Skeletal muscle tissue (tissue), 4 donors: ENCODE measurements around the gene JOSD1. TPM values are rescaled to one million over a fixed set of nuclear protein-coding genes. Genes with fewer than 3 reads are reported as not detected.

Experiments
- H3K27ac ChIP-seq: one replicate; pipeline ENCODE4 v1.7.0; 2013; ENCODE audit warnings: mild to moderate bottlenecking, low read depth, low read length, inconsistent platforms
- H3K27me3 ChIP-seq, 3 donors: one replicate each; pipeline ENCODE4 v1.7.0; 2013; ENCODE audit warnings: low read length in 3 of 3; ENCODE audit not compliant: control insufficient read depth in 3 of 3, insufficient read depth in 3 of 3
- H3K36me3 ChIP-seq, 3 donors: one replicate each; pipeline ENCODE4 v1.7.0; 2013; ENCODE audit warnings: low read length in 3 of 3; ENCODE audit not compliant: control insufficient read depth in 3 of 3, insufficient read depth in 3 of 3
- H3K4me1 ChIP-seq, 3 donors: one replicate each; pipeline ENCODE4 v1.7.0; 2013; ENCODE audit warnings: low read length in 3 of 3, mild to moderate bottlenecking in 3 of 3; ENCODE audit not compliant: control insufficient read depth in 3 of 3, insufficient read depth in 3 of 3
- H3K4me3 ChIP-seq, 3 donors: one replicate each; pipeline ENCODE4 v1.7.0; 2013; ENCODE audit warnings: low read length in 3 of 3
- H3K9ac ChIP-seq, 3 donors: one replicate each; pipeline ENCODE4 v1.7.0; 2013; ENCODE audit warnings: low read length in 3 of 3, mild to moderate bottlenecking in 3 of 3, moderate library complexity in 2 of 3, low read depth in 1 of 3
- H3K9me3 ChIP-seq, 3 donors: one replicate each; pipeline ENCODE4 v1.7.0; 2013; ENCODE audit warnings: low read length in 3 of 3; ENCODE audit not compliant: control insufficient read depth in 3 of 3
- total RNA-seq: library from RNA; depleted of rRNA; stranded (reverse); fragments of >200 nt; gene quantifications from one replicate; pipeline ENCODE4 v1.2.3, GENCODE V29; 2014
- donor health status: Osteomylitis.

The JOSD1 gene
- total RNA-seq: 25.1 TPM

DNA sequence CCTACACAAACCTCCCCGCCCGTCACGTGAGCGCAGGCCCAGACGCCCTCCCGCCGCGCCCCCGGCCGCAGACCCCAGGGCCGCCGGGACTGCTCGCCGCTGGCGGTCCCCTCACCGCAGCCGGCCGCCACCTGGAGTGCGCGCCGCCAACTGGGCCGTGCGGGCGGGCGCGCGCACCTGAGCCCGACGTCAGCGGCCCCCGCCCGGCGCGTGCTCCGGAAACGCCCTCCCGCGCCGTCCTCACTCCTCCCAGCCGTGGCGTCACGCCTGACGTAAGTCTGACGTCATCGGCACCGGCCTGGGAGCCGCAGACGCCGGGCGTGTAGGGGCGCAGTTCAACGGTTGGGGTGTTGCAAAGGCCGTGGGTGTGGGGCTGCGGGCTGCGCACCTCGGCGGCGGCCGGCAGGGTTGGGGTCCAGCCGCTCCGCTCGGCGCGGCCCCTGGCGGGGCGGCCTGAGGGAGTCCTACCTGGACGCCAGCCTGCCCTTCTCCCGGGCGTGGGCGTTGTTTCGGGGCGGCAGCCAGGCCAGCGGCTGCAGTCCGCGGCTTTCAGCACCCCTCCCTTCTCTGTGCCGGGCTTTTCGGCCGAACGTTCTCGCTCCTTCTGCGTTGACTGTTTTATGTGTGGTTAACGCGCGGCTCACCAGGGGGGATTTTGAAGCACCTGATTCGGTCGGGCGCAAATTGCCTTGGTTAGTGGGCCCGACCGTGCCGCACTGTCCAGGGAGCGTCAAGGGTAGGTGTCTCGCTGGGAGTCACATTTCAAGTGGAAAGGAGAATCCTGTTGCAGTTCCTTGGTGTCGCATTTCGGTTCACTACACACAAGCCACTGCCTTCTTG is at the start of gene JOSD1:
Gene JOSD1, minus strand, starts transcription at position 155 of the 840 bp plus-strand sequence. CDS start 956 bp downstream, outside the sequence.
- H3K4me3 ChIP-seq: peak within 1 kb of the TSS; percentile 82 to 92 (median 88)
- H3K9ac ChIP-seq: peak within 1 kb of the TSS; percentile 89 to 97 (median 96)
- no peaks in the 10 kb centered on the region for H3K9me3 ChIP-seq
- peaks cover 32 to 50% (median 49%) of the 10 kb centered on the region in 3 donors for H3K4me1 ChIP-seq
- H3K27ac ChIP-seq: peak within 1 kb of the TSS; percentile 97
- H3K36me3 ChIP-seq: peaks cover 2 to 11% (median 7%) of the 10 kb centered on the region in 3 donors
- no peaks in the 10 kb centered on the region for H3K27me3 ChIP-seq

DNA sequence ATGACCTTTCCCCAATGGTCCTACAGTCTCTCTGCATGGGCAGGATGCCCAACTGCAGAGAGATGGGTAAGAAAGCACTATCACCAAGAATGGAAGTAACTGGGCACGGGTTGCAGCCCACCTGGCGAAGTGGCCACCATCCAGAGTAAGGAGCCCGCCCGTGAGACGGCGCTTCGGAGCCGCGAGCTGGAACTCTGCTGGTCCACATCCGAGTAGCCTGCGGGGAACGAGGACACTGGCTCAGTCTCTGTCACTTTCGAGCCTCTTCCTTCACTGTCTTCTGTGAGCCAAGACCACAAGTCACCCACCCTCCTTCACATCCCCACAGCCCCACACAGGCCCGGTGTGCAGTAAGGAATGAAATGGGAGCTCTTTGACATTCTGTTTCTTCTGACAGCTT is 49.4 kb upstream of the JOSD1 start:
- H3K9me3 ChIP-seq: no peaks in the 10 kb centered on the region
- no peak overlapping the region for H3K4me3 ChIP-seq
- peaks cover 61 to 66% (median 63%) of the 10 kb centered on the region in 3 donors for H3K36me3 ChIP-seq
- H3K27ac ChIP-seq: no peak overlapping the region
- H3K27me3 ChIP-seq: no peaks in the 10 kb centered on the region
- H3K9ac ChIP-seq: peak overlapping the region in 1 of 3 donors; percentile 50
- H3K4me1 ChIP-seq: peaks cover 36 to 47% (median 41%) of the 10 kb centered on the region in 3 donors

DNA sequence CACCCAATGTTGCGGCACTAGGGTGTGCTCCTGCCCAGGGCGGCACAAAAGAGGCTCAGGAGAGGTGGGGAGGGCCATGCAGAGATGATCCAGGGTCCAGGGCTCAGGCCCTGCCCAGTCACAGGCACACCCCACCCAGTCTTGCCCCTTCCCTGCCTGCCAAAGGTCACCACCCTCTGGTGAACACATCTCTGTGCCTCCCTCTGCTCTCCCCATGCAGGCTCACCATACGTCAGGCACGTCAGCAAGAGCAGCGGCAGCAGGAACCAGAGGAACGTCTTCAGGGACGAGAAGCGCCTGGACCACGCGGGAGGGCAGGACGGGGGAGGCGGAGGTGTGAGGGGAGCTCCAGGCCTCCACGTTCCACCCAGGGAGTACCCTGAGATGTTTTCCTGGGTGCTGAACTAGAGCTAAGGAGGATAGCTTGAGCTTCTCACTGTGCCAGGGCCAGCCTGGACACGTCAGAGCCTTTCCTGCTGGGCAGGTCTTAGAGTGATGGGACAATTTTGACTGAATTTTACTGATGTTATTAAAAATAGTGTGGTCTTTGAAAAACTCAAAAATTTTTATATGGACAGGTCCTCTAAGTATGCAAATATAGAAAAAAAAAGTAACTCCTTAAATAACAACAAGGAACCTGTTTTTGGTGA is 47.9 kb upstream of the JOSD1 start:
- peaks cover 73 to 80% (median 74%) of the 10 kb centered on the region in 3 donors for H3K36me3 ChIP-seq
- H3K27me3 ChIP-seq: no peaks in the 10 kb centered on the region
- H3K4me1 ChIP-seq: peaks cover 23 to 32% (median 26%) of the 10 kb centered on the region in 3 donors
- no peak overlapping the region for H3K27ac ChIP-seq
- H3K9ac ChIP-seq: no peak overlapping the region
- no peak overlapping the region for H3K4me3 ChIP-seq
- no peaks in the 10 kb centered on the region for H3K9me3 ChIP-seq

- Histone ChIP-seq H3K27me3 (no peaks in the 10 kb centered on the region), H3K4me1 (peaks cover 6 to 8% (median 8%) of the 10 kb centered on the region in 3 donors), H3K36me3 (peaks cover 86 to 88% (median 87%) of the 10 kb centered on the region in 3 donors), H3K27ac (no peak overlapping the region), H3K9me3 (no peaks in the 10 kb centered on the region), H3K9ac (no peak overlapping the region), H3K4me3 (no peak overlapping the region)
Measured at GRCh38 chr22:38745676-38746460, 45.1 kb upstream of the JOSD1 start.

- Histone ChIP-seq H3K36me3 (peaks cover 86 to 88% (median 87%) of the 10 kb centered on the region in 3 donors), H3K4me3 (no peak overlapping the region), H3K27me3 (no peaks in the 10 kb centered on the region), H3K9me3 (no peaks in the 10 kb centered on the region), H3K27ac (no peak overlapping the region), H3K4me1 (peaks cover 0 to 9% (median 4%) of the 10 kb centered on the region in 3 donors), H3K9ac (no peak overlapping the region)
Measured at GRCh38 chr22:38744981-38745380, 44.2 kb upstream of the JOSD1 start.

- no peak overlapping the region for H3K4me3 ChIP-seq
- H3K4me1 ChIP-seq: peaks cover 9 to 22% (median 16%) of the 10 kb centered on the region in 3 donors
- no peak overlapping the region for H3K27ac ChIP-seq
- H3K36me3 ChIP-seq: peaks cover 88 to 92% (median 89%) of the 10 kb centered on the region in 3 donors
- H3K9me3 ChIP-seq: no peaks in the 10 kb centered on the region
- no peak overlapping the region for H3K9ac ChIP-seq
- H3K27me3 ChIP-seq: no peaks in the 10 kb centered on the region
Measured at GRCh38 chr22:38742176-38742942, 41.6 kb upstream of the JOSD1 start.

DNA sequence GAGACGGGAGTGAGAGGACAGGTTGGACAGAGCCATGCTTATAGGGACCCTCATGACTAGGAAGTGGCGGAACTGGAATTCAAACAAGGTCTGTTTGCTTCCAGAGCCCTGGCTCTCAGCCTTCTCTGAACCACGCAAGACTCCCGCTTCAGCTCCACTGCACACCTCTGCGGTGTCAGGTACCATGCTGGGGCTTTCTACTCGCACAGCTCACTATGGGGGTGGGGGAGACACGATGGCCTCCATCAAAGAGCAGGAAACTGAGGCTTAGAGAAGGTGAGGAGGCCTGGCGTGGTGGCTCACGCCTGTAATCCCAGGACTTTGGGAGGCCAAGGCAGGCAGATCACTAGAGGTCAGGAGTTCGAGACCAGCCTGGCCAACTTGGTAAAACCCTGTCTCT is 40.8 kb upstream of the JOSD1 start:
- H3K9me3 ChIP-seq: no peaks in the 10 kb centered on the region
- H3K36me3 ChIP-seq: peaks cover 93 to 97% (median 97%) of the 10 kb centered on the region in 3 donors
- no peaks in the 10 kb centered on the region for H3K27me3 ChIP-seq
- no peak overlapping the region for H3K9ac ChIP-seq
- peaks cover 9 to 22% (median 16%) of the 10 kb centered on the region in 3 donors for H3K4me1 ChIP-seq
- no peak overlapping the region for H3K4me3 ChIP-seq
- H3K27ac ChIP-seq: no peak overlapping the region

- no peak overlapping the region for H3K4me3 ChIP-seq
- no peaks in the 10 kb centered on the region for H3K27me3 ChIP-seq
- H3K36me3 ChIP-seq: peaks cover 94 to 97% (median 96%) of the 10 kb centered on the region in 3 donors
- peaks cover 9 to 22% (median 17%) of the 10 kb centered on the region in 3 donors for H3K4me1 ChIP-seq
- no peak overlapping the region for H3K9ac ChIP-seq
- no peak overlapping the region for H3K27ac ChIP-seq
- H3K9me3 ChIP-seq: no peaks in the 10 kb centered on the region
Measured at GRCh38 chr22:38741166-38741565, 40.4 kb upstream of the JOSD1 start.

- Histone ChIP-seq H3K4me1 (peaks cover 9 to 24% (median 21%) of the 10 kb centered on the region in 3 donors), H3K27ac (no peak overlapping the region), H3K36me3 (peaks cover 94 to 97% (median 96%) of the 10 kb centered on the region in 3 donors), H3K27me3 (no peaks in the 10 kb centered on the region), H3K9me3 (no peaks in the 10 kb centered on the region), H3K9ac (no peak overlapping the region), H3K4me3 (no peak overlapping the region)
Measured at GRCh38 chr22:38740754-38741153, 40.0 kb upstream of the JOSD1 start.
